LHCN-M2 (cell line): ENCODE results near the gene CACNA1G. TPM values are rescaled to one million over a fixed set of nuclear protein-coding genes. Genes with fewer than 3 reads are reported as not detected.

Experiments used
- DNase-seq: peaks from one replicate; pipeline ENCODE4 v3.0.0-alpha.2; 2012; ENCODE audit warnings: low read depth
- total RNA-seq: library from RNA; depleted of rRNA; stranded (reverse); fragments of >200 nt; gene quantifications from 2 replicates; pipeline ENCODE4 v1.2.3, GENCODE V29; 2014

CACNA1G gene
- total RNA-seq, 1 experiment from 2014 or later, result under 0.01 TPM

- DNase-seq, result peak; percentile 36
Observed at GRCh38 chr17:50565402-50566350, 5.2 kb downstream of the CACNA1G start.

DNA sequence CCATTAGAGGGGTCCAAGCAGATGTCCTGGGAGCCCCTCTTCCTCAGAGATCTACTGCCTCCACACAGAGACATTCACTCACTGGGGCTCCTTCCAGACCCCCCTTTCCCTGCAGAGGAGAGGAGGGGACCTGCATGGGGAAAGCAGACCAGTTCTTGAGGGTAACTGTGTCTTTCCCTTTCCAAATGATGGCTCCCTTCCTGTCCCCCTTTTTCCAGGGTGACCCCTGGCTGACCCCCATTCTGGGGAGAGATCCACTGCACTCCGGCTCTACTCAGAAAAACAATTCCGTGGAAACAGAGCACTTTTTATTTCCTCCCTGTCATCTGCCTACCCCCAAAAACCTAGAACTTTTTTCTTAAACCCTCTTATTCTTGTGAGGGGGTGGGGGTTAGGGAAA, 6.4 kb downstream of the CACNA1G start:
- no peak for DNase-seq

GRCh38 chr17:50568659-50569058, 8.1 kb downstream of the CACNA1G start:
- DNase-seq, result no peak

DNA sequence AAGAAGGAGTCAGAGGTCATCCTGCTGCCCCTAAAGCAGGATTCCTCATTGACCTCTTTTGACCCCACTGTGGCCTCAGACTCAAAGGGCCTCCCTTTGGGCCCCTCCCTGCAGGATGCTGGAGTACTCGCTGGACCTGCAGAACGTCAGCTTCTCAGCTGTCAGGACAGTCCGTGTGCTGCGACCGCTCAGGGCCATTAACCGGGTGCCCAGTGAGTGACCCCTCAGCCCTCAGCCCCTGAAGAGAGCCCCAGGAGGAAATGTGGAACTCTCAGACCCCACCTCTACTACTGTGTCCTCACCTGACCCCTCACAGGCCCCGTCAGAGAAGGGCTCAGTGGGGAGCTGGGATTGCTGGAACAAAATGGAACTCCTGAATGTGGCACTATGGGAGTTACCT, 9.1 kb downstream of the CACNA1G start:
- DNase-seq, result no peak

DNA sequence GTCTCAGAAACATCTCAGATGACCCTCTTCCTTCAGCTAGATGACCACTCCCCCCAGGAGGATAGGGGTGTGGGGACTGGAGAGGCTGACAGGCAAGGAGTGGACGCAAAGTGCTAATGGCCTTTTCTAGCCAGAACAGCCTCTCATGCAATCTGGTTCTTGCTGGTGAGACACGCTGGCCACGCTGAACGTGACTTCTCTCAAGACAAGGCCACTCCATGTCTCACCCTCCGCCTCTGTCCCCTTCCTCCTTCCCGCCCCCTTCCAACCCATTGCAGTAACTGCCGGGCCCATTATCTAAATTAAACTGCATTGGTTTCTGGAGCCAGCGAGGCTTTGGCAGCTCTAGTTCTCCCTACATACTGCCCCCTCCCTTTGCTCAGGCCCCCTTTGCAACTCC, 9.5 kb downstream of the CACNA1G start:
- DNase-seq, result no peak

- DNase-seq, result no peak
Observed at GRCh38 chr17:50570528-50570927, 10.0 kb downstream of the CACNA1G start.

- no peak for DNase-seq
Observed at GRCh38 chr17:50571681-50572080, 11.2 kb downstream of the CACNA1G start.

DNA sequence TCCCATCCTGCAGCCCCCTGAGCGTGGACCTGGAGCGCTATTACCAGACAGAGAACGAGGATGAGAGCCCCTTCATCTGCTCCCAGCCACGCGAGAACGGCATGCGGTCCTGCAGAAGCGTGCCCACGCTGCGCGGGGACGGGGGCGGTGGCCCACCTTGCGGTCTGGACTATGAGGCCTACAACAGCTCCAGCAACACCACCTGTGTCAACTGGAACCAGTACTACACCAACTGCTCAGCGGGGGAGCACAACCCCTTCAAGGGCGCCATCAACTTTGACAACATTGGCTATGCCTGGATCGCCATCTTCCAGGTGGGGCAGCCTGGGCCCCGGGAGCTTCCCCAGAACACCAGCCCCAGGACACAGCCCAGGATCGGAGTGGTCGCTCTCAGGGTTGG, 12.0 kb downstream of the CACNA1G start:
- DNase-seq, result no peak

DNA sequence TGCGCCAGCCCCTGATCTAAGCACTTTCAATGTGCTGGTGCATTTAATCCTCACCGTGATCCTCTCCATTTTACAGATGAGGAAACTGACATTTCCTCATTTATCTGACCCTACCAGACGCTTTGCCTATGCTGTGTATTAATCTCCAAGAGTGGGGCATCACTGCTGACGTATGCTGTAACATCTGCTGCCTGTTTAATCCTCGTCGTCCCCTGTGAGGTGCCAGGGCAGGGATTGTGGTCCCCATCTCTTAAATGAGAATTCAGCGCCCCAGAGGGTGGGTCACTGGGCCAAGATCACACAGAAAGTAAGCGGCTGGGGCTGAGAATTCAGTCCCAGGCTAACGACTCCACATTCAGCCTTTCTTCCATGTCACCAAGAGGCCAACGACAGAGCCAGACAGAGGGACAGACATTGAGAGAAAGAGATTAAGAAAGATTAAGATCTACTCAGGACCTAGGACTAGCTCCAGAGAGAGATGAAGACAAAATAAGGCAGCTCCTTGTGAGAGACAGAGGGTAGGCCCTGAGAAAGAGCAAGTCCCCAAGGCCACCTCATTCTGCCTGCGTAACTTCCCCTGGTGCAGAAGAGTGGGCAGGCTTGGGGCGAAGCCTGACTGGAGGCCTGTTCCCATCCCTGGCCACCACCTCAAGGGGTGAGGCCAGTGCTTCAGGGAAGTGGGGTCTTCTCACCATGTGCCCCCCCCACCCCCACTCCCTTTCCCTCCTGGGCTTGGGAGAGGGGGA, 13.5 kb downstream of the CACNA1G start:
- DNase-seq, result no peak

DNA sequence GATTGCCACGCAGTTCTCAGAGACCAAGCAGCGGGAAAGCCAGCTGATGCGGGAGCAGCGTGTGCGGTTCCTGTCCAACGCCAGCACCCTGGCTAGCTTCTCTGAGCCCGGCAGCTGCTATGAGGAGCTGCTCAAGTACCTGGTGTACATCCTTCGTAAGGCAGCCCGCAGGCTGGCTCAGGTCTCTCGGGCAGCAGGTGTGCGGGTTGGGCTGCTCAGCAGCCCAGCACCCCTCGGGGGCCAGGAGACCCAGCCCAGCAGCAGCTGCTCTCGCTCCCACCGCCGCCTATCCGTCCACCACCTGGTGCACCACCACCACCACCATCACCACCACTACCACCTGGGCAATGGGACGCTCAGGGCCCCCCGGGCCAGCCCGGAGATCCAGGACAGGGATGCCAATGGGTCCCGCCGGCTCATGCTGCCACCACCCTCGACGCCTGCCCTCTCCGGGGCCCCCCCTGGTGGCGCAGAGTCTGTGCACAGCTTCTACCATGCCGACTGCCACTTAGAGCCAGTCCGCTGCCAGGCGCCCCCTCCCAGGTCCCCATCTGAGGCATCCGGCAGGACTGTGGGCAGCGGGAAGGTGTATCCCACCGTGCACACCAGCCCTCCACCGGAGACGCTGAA, 15.2 kb downstream of the CACNA1G start:
- DNase-seq, result no peak

DNA sequence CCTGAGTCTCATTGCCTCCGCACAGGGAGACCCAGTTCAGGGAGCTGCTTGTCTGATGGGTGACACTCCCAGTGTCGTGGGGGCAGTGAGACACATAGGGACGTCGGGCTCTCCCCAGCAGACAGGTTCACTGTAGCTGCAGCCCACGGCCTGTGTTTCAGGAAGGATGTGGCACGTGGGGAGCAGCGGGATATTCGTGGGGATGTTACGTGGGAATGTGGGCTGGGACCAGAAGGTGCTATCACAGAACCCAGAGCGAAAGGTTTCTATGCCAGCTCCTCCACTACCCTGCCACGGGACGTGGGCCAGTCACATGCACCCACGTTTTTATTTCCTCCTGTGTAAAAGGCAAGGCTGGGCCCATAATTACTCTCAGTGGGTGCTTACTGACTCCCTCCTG, 16.3 kb downstream of the CACNA1G start:
- DNase-seq, result no peak

DNA sequence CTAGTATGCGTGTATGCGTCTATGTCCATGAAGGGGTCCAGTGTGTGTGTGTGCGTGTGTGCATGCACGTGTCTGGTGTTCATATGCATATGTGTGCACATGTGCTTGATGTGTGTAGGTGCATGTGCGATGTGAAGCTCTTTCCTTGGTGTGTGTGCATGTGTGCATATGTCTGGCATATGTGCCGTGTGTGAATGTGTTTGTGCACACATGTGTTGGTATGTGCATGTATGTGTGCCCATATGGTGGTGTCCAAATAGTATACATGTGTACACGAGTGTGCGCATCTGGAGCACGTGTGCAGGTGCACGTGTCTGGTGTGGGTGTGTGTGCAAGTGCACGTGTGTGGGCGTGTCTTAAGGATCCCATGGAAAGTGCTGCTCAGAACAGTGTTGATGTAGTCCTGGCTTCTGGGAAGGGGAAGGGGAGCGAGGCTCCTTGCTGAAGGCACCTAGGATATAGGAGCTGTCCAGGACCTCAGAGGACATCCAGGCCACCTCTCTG, 17.0 kb downstream of the CACNA1G start:
- DNase-seq, result no peak

DNA sequence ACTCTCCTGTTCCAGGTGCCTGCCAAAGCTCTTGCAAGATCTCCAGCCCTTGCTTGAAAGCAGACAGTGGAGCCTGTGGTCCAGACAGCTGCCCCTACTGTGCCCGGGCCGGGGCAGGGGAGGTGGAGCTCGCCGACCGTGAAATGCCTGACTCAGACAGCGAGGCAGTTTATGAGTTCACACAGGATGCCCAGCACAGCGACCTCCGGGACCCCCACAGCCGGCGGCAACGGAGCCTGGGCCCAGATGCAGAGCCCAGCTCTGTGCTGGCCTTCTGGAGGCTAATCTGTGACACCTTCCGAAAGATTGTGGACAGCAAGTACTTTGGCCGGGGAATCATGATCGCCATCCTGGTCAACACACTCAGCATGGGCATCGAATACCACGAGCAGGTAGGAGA, 17.7 kb downstream of the CACNA1G start:
- no peak for DNase-seq

GRCh38 chr17:50579399-50579798, 18.9 kb downstream of the CACNA1G start:
- DNase-seq, result no peak

- DNase-seq, result no peak
Observed at GRCh38 chr17:50580646-50581045, 20.1 kb downstream of the CACNA1G start.

GRCh38 chr17:50581316-50581715, 20.8 kb downstream of the CACNA1G start:
- no peak for DNase-seq

DNA sequence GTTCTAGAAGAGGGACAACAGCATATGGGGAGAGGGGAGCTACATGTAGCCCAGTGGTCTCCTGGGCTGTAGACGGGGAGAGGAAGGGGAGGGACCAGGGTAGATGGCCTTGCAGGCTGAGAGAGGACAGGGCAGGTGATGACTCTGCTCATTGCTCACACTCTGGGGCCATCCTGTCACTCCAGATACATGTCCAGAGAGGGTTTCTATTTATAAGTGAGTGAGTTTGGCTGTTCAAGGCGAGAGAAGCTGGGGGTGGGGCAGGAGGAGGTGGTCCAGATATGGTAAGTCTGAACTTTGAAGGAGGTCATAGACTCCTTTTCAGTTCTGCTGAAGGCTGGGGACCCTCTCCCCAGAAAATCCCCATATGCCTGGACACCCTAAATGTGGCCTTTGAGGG, 22.2 kb downstream of the CACNA1G start:
- DNase-seq, result no peak

DNA sequence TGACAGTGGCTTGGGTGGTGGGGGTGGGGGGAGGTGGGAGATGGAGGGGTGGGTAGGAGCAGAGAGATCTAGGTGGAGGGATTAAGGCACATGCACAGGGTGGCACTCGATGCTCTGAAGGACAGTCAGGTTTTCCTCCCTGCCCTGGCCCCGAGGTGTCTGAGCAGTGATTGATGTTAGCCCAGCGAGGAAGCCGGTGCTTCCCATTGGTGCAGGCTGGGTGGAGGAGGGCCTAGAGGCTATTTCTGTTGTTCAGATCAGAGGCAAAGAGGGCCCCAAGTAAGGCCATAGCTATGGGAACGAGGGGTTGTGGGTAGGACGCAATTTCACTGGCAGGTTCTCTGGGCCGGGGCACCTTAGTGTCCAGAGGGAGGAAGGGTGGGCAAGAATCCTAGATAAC, 23.1 kb downstream of the CACNA1G start:
- DNase-seq, result no peak

- no peak for DNase-seq
Observed at GRCh38 chr17:50584116-50584515, 23.6 kb downstream of the CACNA1G start.

DNA sequence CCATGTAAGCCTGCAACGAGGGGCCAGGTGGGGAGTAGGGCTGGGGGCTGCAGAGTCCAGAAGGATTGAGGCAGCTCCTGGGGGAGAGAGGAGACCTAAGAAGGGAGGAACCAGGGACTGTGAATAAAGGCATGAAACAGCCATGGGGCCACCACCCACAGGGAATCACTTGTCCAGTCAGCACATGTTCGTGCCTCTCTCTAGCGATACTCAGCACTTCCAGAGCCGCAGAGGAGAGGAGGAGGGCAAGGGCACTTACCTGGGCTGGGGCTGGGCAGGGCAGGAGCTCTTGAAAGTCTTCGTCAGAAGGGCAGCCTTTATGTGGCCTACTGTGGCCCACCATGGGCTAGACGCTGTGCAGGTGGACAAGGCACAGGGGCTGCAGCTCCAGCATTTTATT, 24.2 kb downstream of the CACNA1G start:
- DNase-seq, result no peak

GRCh38 chr17:50585346-50585745, 24.8 kb downstream of the CACNA1G start:
- no peak for DNase-seq

- no peak for DNase-seq
Observed at GRCh38 chr17:50585891-50586290, 25.4 kb downstream of the CACNA1G start.
